ENCODE data around the gene DMD. TPM values are rescaled to one million over a fixed set of nuclear protein-coding genes. Genes with fewer than 3 reads are reported as not detected.
"Not testable (repeated sequence)": the region's sequence is repeated elsewhere in the genome, so short reads cannot be mapped to it uniquely, and the experiment has no call there.

The DMD gene
- total RNA-seq, 4 donors from 2014 or later = 18.7 to 69.5 (median 38.5) TPM

DNA sequence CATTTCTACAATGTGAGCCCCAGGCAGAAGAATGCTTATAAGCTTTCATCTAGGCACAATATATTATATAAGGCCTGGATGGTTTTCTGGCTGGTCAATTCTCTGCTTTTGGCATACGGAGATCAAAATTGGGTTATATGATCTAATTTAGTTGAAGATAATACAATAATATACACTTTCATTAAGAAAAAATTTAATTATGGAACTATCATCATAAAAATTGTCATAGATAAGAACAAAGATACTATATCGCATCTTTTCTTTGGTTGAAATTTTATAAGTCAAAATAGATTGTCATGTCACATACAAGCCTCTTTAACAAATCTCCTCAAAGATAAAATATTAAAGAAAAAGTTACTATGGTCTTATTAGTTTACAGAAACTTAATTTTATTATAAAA, 17.1 kb downstream of the DMD start:
- no peaks in the 10 kb centered on the region for H3K36me3 ChIP-seq
- H3K9me3 ChIP-seq = no peaks in the 10 kb centered on the region
- H3K27me3 ChIP-seq = no peaks in the 10 kb centered on the region
- DNase-seq (ENCODE audit: low spot score in 2 of 2) = no peak
- no peaks in the 10 kb centered on the region for H3K4me1 ChIP-seq
- H3K4me3 ChIP-seq = no peak overlapping the region
- WGBS = 84% methylated on average over 2 of the region's 2 CpGs
- TF ChIP-seq, protein P1, sequence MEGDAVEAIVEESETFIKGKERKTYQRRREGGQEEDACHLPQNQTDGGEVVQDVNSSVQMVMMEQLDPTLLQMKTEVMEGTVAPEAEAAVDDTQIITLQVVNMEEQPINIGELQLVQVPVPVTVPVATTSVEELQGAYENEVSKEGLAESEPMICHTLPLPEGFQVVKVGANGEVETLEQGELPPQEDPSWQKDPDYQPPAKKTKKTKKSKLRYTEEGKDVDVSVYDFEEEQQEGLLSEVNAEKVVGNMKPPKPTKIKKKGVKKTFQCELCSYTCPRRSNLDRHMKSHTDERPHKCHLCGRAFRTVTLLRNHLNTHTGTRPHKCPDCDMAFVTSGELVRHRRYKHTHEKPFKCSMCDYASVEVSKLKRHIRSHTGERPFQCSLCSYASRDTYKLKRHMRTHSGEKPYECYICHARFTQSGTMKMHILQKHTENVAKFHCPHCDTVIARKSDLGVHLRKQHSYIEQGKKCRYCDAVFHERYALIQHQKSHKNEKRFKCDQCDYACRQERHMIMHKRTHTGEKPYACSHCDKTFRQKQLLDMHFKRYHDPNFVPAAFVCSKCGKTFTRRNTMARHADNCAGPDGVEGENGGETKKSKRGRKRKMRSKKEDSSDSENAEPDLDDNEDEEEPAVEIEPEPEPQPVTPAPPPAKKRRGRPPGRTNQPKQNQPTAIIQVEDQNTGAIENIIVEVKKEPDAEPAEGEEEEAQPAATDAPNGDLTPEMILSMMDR (IDR thresholded peaks at IDR 0.05) = no peak
- TF ChIP-seq POLR2A (IDR thresholded peaks at IDR 0.05) (no peak), EP300 (IDR thresholded peaks at IDR 0.05) (no peak), POLR2AphosphoS5 (IDR thresholded peaks at IDR 0.05) (no peak)
- no peak overlapping the region for H3K27ac ChIP-seq

DNA sequence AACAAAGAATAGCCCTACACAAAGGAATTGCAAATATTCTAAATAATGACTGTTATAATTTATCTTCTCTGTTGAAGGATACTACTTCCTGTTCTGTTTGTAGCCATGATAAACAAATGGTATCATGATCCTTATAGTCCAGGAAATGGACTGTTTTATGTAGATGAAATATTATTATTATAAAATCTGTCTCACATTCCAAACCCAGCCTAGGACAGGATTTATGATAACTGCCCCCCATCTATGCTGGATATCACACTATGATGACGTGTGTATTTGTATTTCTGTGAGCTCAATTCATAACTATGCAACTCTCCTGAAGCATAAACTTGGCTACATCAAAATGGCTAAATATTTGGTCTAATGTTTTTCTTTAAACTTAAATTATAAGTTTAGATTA, 21.3 kb downstream of the DMD start:
- H3K4me3 ChIP-seq = no peak overlapping the region
- H3K9me3 ChIP-seq = no peaks in the 10 kb centered on the region
- TF ChIP-seq EP300 (IDR thresholded peaks at IDR 0.05) = no peak
- TF ChIP-seq POLR2A (IDR thresholded peaks at IDR 0.05) = no peak
- TF ChIP-seq, protein P1 (IDR thresholded peaks at IDR 0.05) = no peak
- no peak for DNase-seq (ENCODE audit: low spot score in 2 of 2)
- no peaks in the 10 kb centered on the region for H3K4me1 ChIP-seq
- no peaks in the 10 kb centered on the region for H3K36me3 ChIP-seq
- no peak overlapping the region for H3K27ac ChIP-seq
- H3K27me3 ChIP-seq = no peaks in the 10 kb centered on the region
- 48% methylated on average over 1 of the region's 1 CpG for WGBS

DNA sequence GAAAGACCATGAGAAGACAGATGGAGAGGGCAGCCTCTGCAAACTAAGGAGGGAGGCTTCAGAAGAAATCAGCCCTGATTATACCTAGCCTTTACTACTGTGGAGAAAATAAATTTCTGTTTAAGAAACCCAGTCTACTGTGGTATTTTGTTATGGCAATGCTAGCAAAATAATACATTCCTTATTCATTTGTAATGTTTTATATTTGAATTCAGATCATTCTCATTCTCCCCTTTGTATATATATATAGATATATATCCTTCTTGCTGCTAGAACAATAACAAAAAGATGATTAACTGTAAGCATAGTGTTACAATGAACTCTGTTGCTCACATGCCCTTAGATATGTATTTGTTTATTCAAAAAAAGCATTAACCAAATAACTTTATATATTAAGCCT, 22.5 kb downstream of the DMD start:
- H3K36me3 ChIP-seq = no peaks in the 10 kb centered on the region
- H3K9me3 ChIP-seq = no peaks in the 10 kb centered on the region
- H3K27me3 ChIP-seq = no peaks in the 10 kb centered on the region
- no peak overlapping the region for H3K4me3 ChIP-seq
- no peak overlapping the region for H3K27ac ChIP-seq
- H3K4me1 ChIP-seq = no peaks in the 10 kb centered on the region
- TF ChIP-seq, protein P1 (IDR thresholded peaks at IDR 0.05) = no peak
- TF ChIP-seq POLR2A (IDR thresholded peaks at IDR 0.05) (no peak), POLR2AphosphoS5 (IDR thresholded peaks at IDR 0.05) (no peak), EP300 (IDR thresholded peaks at IDR 0.05) (no peak)
- DNase-seq (ENCODE audit: low spot score in 2 of 2) = no peak

DNA sequence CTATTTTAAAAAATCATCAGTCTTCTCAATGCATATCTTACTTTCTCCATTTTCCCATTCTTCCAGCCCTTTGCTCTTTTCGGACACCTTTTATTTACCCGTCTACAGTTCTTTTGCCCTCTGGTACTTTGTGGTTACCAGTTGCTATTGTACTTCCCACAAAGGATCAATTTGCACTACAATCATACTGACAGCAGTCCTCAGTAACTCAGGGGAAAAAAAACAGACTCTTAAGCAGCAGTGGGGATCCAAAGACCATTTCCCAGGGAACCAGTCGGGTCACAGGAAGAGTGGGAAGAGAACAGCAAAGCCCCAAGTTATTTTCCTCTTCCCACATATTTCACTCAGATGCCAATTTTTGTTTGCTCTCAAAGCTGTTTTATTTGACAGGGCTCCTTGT, 23.1 kb downstream of the DMD start:
- Histone ChIP-seq H3K9me3 (no peaks in the 10 kb centered on the region), H3K4me3 (no peak overlapping the region), H3K27me3 (no peaks in the 10 kb centered on the region), H3K36me3 (no peaks in the 10 kb centered on the region), H3K27ac (no peak overlapping the region), H3K4me1 (no peaks in the 10 kb centered on the region)
- no peak for DNase-seq (ENCODE audit: low spot score in 2 of 2)
- 25% methylated on average over 3 of the region's 3 CpGs for WGBS
- TF ChIP-seq, protein P1 (IDR thresholded peaks at IDR 0.05) = no peak
- TF ChIP-seq POLR2AphosphoS5 (IDR thresholded peaks at IDR 0.05) (no peak), EP300 (IDR thresholded peaks at IDR 0.05) (no peak), POLR2A (IDR thresholded peaks at IDR 0.05) (no peak)

DNA sequence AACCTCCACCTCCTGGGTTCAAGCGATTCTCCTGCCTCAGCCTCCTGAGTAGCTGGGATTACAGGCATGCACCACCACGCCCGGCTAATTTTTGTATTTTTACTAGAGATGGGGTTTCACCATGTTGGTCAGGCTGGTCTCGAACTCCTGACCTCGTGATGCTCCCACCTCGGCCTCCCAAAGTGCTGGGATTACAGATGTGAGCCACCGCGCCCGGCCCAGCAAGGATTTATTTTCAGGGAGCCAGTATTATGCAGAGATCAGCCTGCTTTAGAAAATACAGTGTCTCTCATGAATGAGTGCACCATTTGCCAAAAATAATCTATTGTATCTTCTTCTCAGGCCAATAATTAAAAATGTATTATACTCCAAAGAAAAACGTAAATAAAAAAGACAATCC, 26.5 kb downstream of the DMD start:
- WGBS = 78% methylated on average over 10 of the region's 10 CpGs
- not testable (repeated sequence) for H3K27me3 ChIP-seq; H3K4me3 ChIP-seq; DNase-seq (ENCODE audit: low spot score in 2 of 2); H3K9me3 ChIP-seq; H3K36me3 ChIP-seq; H3K27ac ChIP-seq; H3K4me1 ChIP-seq

DNA sequence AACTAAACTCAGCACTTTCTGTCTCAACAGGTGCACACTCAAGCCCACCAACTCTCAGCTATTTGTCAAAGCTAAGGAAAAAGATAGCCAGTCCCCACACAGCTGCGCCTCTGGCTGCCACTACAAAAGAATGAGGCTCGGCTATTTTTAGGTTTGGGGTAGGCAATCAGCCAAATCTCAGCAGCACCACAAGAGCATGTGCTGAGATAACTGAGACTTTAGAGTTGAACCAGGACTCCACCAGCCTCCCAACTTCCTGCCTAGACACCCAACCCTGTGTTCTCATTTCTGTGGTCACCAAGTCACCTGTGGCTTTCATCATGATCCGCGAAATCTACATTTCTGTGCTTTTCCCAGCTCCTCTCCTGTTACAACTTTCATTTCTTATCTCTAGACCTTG, 28.0 kb downstream of the DMD start:
- H3K9me3 ChIP-seq = no peaks in the 10 kb centered on the region
- no peaks in the 10 kb centered on the region for H3K36me3 ChIP-seq
- no peak overlapping the region for H3K27ac ChIP-seq
- H3K27me3 ChIP-seq = no peaks in the 10 kb centered on the region
- 35% methylated on average over 4 of the region's 4 CpGs for WGBS
- DNase-seq (ENCODE audit: low spot score in 2 of 2) = no peak
- no peak overlapping the region for H3K4me3 ChIP-seq
- TF ChIP-seq, protein P1 (IDR thresholded peaks at IDR 0.05) = no peak
- TF ChIP-seq POLR2A (IDR thresholded peaks at IDR 0.05) = no peak
- no peak for TF ChIP-seq POLR2AphosphoS5 (IDR thresholded peaks at IDR 0.05)
- H3K4me1 ChIP-seq = no peaks in the 10 kb centered on the region
